Measurements from ENCODE around the gene LECT2. TPM values are rescaled to one million over a fixed set of nuclear protein-coding genes. Genes with fewer than 3 reads are reported as not detected.

The LECT2 gene
- total RNA-seq, 1 donor from 2014 or later, result not detected

DNA sequence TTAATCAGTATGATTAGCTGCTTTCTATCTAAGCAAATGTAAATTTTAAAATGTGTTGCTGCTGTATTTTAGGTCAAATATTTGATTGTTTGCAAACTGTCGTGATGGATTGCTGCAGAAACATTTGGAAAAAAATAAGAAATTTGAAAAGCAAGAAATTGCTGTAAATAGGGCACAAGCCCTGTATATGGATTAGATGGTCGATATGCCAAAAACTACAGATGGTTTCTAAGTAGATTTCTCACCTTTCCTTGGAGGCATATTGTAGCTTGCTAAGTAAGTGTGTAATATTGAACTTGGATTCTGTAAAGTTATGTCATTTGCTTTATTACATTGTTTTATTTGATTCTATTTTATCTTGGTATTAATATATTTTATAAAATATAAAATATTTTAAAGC lies 13.1 kb downstream of the LECT2 start:
- H3K4me3 ChIP-seq, result no peak overlapping the region
- H3K27ac ChIP-seq, result no peak overlapping the region
- no peak for TF ChIP-seq CTCF (IDR thresholded peaks at IDR 0.05)
- intact Hi-C loops (cut with DNase I), result no loop called here
- H3K27me3 ChIP-seq, result no peaks in the 10 kb centered on the region
- no peaks in the 10 kb centered on the region for H3K4me1 ChIP-seq
- no peaks in the 10 kb centered on the region for H3K36me3 ChIP-seq
- H3K9me3 ChIP-seq, result no peaks in the 10 kb centered on the region
- no peak for DNase-seq (ENCODE audit: low spot score in 2 of 2)

DNA sequence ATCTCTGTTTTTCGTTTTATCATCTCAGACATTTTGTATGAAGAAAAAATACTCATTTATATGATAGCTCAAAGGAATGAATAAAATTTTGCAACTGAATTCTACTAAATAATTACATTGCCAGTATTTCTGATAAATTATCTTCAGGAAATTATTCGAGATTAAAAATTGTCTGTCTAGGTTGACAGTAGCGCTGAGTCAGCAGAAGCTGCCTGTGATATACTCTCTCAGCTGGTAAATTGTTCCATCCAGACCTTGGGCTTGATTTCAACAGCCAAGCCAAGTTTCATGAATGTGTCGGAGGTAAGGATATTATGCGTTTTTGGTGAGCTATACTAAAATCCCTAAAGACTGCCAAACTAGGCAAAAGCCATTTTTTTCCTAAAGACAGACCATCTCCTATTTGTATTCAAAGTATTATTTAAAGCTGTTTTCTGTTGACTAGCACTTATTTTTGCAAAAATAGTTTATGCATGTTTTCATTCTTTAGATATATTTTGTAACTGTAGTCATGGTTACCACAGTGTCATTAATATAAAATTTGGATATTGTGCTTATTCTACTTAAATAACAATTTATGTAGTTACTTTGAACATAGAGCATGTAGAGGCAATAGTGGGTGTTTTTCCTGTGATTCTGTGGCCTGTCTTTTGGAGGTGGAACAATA lies 17.4 kb downstream of the LECT2 start:
- Histone ChIP-seq H3K27ac (no peak overlapping the region), H3K36me3 (no peaks in the 10 kb centered on the region), H3K4me1 (no peaks in the 10 kb centered on the region), H3K4me3 (no peak overlapping the region), H3K9me3 (no peaks in the 10 kb centered on the region), H3K27me3 (no peaks in the 10 kb centered on the region)
- DNase-seq (ENCODE audit: low spot score in 2 of 2), result no peak
- TF ChIP-seq CTCF (IDR thresholded peaks at IDR 0.05), result no peak
- intact Hi-C loops (cut with DNase I), result no loop called here

GRCh38 chr5:135934939-135935338 lies 19.8 kb downstream of the LECT2 start:
- intact Hi-C loops (cut with DNase I), result no loop called here
- no peak for TF ChIP-seq CTCF (IDR thresholded peaks at IDR 0.05)
- no peak overlapping the region for H3K27ac ChIP-seq
- peaks cover 10% of the 10 kb centered on the region for H3K27me3 ChIP-seq
- no peak overlapping the region for H3K4me3 ChIP-seq
- no peak for DNase-seq (ENCODE audit: low spot score in 2 of 2)
- H3K4me1 ChIP-seq, result peaks cover 0 to 6% of the 10 kb centered on the region in 2 donors
- no peaks in the 10 kb centered on the region for H3K36me3 ChIP-seq
- H3K9me3 ChIP-seq, result no peaks in the 10 kb centered on the region

GRCh38 chr5:135930949-135931295 lies 23.9 kb downstream of the LECT2 start:
- Histone ChIP-seq H3K27ac (no peak overlapping the region), H3K9me3 (peaks cover 0 to 5% of the 10 kb centered on the region in 2 donors), H3K4me3 (peak overlapping the region in 1 of 2 donors; percentile 49), H3K4me1 (peaks cover 0 to 6% of the 10 kb centered on the region in 2 donors), H3K27me3 (peaks cover 13% of the 10 kb centered on the region), H3K36me3 (no peaks in the 10 kb centered on the region)
- intact Hi-C loops (cut with DNase I), result no loop called here
- DNase-seq (ENCODE audit: low spot score in 2 of 2), result no peak
- no peak for TF ChIP-seq CTCF (IDR thresholded peaks at IDR 0.05)

DNA sequence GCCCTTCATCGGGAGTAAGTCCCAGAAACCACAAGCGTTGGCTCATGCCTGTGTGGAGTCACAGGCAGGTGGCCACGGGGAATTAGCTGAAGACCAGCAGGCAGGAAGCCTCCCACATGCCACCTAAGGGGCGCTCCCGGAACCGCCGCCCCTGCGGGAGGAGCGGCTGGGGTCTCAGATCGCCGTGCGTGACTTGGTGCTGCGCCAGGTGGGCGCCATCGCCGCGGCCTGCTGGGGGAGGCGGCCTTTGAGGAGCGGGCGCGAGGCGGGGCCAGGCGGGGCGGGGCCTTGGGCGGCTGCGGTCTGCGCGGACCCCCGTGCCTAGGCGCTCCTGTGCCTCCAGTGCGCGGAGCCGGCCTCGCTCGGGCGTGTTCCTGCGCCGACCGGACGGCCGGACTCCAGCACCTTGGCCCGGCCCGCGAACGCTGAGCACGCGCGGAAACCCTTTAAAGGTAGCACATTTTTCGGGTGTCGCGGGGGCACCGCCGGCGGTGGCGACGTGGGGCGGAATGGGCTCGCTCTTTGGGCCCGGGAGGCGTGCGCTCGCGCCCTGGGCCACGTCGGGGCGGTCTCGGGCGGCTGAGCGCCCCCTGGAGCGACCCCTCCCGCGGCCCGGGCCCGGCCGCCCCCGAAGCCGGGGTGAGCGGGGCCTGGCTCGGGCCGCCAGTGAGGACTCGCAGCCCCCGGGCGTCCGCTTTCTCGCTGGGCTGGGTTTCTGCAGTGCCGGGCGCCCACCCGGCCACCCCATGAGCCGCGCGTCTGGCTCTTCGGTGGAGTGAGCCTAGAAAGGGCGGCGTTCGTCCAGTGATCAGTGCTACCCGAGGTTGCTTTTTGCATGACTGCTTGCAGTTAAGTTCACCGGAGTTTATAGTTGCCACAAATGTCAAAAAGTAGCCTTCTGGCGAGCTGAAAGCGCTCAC lies 24.5 kb downstream of the LECT2 start:
- intact Hi-C loops (cut with DNase I), result no loop called here
- H3K36me3 ChIP-seq, result no peaks in the 10 kb centered on the region
- no peak overlapping the region for H3K27ac ChIP-seq
- DNase-seq (ENCODE audit: low spot score in 2 of 2), result no peak
- peaks cover 0 to 5% of the 10 kb centered on the region in 2 donors for H3K9me3 ChIP-seq
- H3K4me1 ChIP-seq, result peaks cover 0 to 6% of the 10 kb centered on the region in 2 donors
- TF ChIP-seq CTCF (IDR thresholded peaks at IDR 0.05), result no peak
- H3K27me3 ChIP-seq, result peaks cover 13% of the 10 kb centered on the region
- H3K4me3 ChIP-seq, result peak overlapping the region; percentile 49 to 57
